Measurements from ENCODE around the gene XPA. TPM values are rescaled to one million over a fixed set of nuclear protein-coding genes. Genes with fewer than 3 reads are reported as not detected.

Gene XPA
- total and polyA plus RNA-seq, 2 of the 13 experiments (the other 11 are each of a cell fraction or from before 2014, with no cell fraction given) = 2.3 to 15.2 TPM

DNA sequence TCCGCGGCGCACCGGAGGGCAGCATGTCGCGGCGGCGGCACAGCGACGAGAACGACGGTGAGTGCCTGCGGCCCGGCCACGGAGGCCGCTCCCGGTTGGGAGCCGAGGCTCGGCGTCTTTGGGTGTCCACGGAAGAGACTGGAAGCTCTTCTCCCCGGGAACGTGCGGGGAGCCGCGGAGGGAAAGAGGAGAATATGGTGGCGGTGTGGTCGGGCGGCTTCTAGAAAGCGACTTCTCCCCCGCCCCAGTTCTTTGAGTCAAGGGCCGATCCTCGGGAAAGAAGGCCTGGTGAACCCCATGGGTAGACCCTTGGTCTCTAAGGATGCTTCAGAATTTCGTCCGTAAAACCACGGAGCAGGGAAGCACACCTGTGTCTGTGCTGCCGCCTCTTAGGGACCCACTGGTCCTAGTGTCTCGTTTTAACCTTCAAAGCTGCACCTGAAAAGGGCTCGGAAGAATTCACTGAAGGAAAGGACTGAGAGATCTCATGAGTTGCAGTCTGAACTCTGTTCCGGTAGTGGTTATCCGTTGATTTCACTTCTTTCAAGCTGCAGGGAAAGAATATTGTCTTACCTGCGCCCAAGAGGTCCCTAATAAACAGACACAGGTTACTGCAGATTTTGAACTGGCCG, 63.2 kb downstream of the XPA start (continued):
- TF ChIP-seq, protein P1, sequence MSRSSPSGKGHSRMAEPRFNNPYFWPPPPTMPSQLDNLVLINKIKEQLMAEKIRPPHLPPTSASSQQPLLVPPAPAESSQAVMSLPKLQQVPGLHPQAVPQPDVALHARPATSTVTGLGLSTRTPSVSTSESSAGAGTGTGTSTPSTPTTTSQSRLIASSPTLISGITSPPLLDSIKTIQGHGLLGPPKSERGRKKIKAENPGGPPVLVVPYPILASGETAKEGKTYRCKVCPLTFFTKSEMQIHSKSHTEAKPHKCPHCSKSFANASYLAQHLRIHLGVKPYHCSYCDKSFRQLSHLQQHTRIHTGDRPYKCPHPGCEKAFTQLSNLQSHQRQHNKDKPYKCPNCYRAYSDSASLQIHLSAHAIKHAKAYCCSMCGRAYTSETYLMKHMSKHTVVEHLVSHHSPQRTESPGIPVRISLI (CRISPR knock-in tag; IDR thresholded peaks at IDR 0.05; ENCODE audit: borderline replicate concordance) = no peak
- TF ChIP-seq MTA1 (CRISPR knock-in tag; IDR thresholded peaks at IDR 0.05; ENCODE audit: borderline replicate concordance) (no peak), TAF15 (IDR thresholded peaks at IDR 0.05; ENCODE audit: low read depth, low read length, poor library complexity, severe bottlenecking) (no peak), POLR2A (IDR thresholded peaks at IDR 0.05; ENCODE audit: insufficient read depth in 1 of 2, low read depth in 2 of 2, low read length in 2 of 2) (no peak; a peak in 1 of 4 replicates), ZNF230 (CRISPR knock-in tag; IDR thresholded peaks at IDR 0.05) (0 out of 2 replicates have a peak, but pooled peaks have one; percentile 39), CBFB (CRISPR knock-in tag; IDR thresholded peaks at IDR 0.05) (peak; percentile 49; the same call in 1 of the 2 replicates), ZNF614 (CRISPR knock-in tag; IDR thresholded peaks at IDR 0.05; ENCODE audit: borderline replicate concordance) (no peak), IRX3 (CRISPR knock-in tag; IDR thresholded peaks at IDR 0.05; ENCODE audit: borderline replicate concordance, low read depth) (peak; percentile 44; the same call in 1 of the 2 replicates), NR2C2 (CRISPR knock-in tag; IDR thresholded peaks at IDR 0.05; ENCODE audit: borderline replicate concordance) (no peak), ZNF335 (CRISPR knock-in tag; IDR thresholded peaks at IDR 0.05) (no peak), TRIM24 (CRISPR knock-in tag; IDR thresholded peaks at IDR 0.05) (no peak), SPEN (CRISPR knock-in tag; IDR thresholded peaks at IDR 0.05; ENCODE audit: low read depth) (no peak), ZNF670 (CRISPR knock-in tag; IDR thresholded peaks at IDR 0.05; ENCODE audit: borderline replicate concordance) (no peak), DR1 (CRISPR knock-in tag; IDR thresholded peaks at IDR 0.05) (no peak), THYN1 (CRISPR knock-in tag; IDR thresholded peaks at IDR 0.05; ENCODE audit: borderline replicate concordance, low read depth) (no peak), POLR2AphosphoS2 (IDR thresholded peaks at IDR 0.05; ENCODE audit: low read depth, low read length) (no peak), NFE2L2 (IDR thresholded peaks at IDR 0.05; ENCODE audit: low read length) (no peak), RCOR2 (CRISPR knock-in tag; IDR thresholded peaks at IDR 0.05) (no peak)
- TF ChIP-seq, protein P2, sequence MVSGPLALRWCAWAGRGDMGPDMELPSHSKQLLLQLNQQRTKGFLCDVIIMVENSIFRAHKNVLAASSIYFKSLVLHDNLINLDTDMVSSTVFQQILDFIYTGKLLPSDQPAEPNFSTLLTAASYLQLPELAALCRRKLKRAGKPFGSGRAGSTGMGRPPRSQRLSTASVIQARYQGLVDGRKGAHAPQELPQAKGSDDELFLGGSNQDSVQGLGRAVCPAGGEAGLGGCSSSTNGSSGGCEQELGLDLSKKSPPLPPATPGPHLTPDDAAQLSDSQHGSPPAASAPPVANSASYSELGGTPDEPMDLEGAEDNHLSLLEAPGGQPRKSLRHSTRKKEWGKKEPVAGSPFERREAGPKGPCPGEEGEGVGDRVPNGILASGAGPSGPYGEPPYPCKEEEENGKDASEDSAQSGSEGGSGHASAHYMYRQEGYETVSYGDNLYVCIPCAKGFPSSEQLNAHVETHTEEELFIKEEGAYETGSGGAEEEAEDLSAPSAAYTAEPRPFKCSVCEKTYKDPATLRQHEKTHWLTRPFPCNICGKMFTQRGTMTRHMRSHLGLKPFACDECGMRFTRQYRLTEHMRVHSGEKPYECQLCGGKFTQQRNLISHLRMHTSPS (CRISPR knock-in tag; IDR thresholded peaks at IDR 0.05; ENCODE audit: low read depth) = no peak
- TF ChIP-seq, protein P3, sequence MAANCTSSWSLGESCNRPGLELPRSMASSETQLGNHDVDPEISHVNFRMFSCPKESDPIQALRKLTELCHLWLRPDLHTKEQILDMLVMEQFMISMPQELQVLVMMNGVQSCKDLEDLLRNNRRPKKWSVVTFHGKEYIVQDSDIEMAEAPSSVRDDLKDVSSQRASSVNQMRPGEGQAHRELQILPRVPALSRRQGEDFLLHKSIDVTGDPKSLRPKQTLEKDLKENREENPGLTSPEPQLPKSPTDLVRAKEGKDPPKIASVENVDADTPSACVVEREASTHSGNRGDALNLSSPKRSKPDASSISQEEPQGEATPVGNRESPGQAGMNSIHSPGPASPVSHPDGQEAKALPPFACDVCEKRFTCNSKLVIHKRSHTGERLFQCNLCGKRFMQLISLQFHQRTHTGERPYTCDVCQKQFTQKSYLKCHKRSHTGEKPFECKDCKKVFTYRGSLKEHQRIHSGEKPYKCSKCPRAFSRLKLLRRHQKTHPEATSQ (CRISPR knock-in tag; IDR thresholded peaks at IDR 0.05; ENCODE audit: borderline replicate concordance) = no peak
- TF ChIP-seq, protein P4, sequence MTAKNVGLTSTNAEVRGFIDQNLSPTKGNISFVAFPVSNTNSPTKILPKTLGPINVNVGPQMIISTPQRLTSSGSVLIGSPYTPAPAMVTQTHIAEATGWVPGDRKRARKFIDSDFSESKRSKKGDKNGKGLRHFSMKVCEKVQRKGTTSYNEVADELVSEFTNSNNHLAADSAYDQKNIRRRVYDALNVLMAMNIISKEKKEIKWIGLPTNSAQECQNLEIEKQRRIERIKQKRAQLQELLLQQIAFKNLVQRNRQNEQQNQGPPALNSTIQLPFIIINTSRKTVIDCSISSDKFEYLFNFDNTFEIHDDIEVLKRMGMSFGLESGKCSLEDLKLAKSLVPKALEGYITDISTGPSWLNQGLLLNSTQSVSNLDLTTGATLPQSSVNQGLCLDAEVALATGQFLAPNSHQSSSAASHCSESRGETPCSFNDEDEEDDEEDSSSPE (CRISPR knock-in tag; IDR thresholded peaks at IDR 0.05) = no peak
- TF ChIP-seq, protein P5, sequence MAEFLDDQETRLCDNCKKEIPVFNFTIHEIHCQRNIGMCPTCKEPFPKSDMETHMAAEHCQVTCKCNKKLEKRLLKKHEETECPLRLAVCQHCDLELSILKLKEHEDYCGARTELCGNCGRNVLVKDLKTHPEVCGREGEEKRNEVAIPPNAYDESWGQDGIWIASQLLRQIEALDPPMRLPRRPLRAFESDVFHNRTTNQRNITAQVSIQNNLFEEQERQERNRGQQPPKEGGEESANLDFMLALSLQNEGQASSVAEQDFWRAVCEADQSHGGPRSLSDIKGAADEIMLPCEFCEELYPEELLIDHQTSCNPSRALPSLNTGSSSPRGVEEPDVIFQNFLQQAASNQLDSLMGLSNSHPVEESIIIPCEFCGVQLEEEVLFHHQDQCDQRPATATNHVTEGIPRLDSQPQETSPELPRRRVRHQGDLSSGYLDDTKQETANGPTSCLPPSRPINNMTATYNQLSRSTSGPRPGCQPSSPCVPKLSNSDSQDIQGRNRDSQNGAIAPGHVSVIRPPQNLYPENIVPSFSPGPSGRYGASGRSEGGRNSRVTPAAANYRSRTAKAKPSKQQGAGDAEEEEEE (CRISPR knock-in tag; IDR thresholded peaks at IDR 0.05; ENCODE audit: borderline replicate concordance) = no peak

Measured in HepG2 (cell line).